ENCODE results near the gene CTXN3.

The CTXN3 gene

GRCh38 chr5:127602896-127603844 is 45.7 kb upstream of the CTXN3 start:
- POLR2A ChIA-PET, result no interaction called here
- TF ChIP-seq CTCF (IDR thresholded peaks at IDR 0.05; ENCODE audit: insufficient read depth, low read length, missing control alignments), result no peak
- no peak overlapping the region for H3K4me3 ChIP-seq (ENCODE audit: low read depth, low read length)
- DNase-seq (ENCODE audit: low read depth, low spot score), result no peak
- CTCF ChIA-PET, result no interaction called here

GRCh38 chr5:127608077-127608660 is 40.7 kb upstream of the CTXN3 start:
- TF ChIP-seq CTCF (IDR thresholded peaks at IDR 0.05; ENCODE audit: insufficient read depth, low read length, missing control alignments), result no peak
- ChIA-PET CTCF (no interaction called here), POLR2A (no interaction called here)
- DNase-seq (ENCODE audit: low read depth, low spot score), result no peak
- H3K4me3 ChIP-seq (ENCODE audit: low read depth, low read length), result no peak overlapping the region

DNA sequence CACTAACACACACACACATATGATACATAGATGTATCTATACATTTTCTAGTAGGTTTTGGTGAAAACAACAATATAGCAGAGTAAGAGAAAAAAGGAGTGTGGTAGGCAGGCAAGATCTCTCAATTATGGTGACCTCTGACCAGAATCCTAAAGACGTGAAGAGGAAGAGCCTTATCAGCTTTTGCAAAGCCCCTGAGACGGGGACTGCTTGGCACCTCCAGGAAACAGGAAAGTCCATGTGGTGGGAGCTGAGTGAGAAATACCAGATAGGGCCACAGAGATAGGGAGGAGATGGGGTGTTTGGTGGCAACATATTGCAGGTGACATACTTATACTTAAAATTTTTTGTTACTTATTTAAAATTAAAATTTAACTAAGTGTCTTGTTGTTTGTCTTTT is 39.9 kb upstream of the CTXN3 start:
- H3K4me3 ChIP-seq (ENCODE audit: low read depth, low read length), result no peak overlapping the region
- TF ChIP-seq CTCF (IDR thresholded peaks at IDR 0.05; ENCODE audit: insufficient read depth, low read length, missing control alignments), result no peak
- CTCF ChIA-PET, result no interaction called here
- POLR2A ChIA-PET, result no interaction called here
- no peak for DNase-seq (ENCODE audit: low read depth, low spot score)

DNA sequence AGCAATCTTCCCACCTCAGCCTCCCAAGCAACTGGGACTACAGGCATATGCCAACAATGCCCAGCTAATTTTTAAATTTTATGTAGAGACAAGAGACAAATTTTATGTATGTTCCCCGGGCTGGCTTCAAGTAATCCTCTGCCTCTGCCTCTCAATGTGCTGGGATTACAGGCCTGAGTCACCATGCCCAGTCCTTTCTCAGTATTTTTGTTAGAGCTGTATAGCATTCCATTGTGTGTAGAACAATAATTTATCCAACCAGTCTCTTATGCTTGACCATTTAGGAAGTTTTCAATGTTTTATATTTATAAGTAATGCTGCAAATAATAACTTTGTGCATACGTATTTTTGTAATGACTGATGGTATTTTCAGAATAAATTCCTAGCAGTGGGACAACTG is 38.9 kb upstream of the CTXN3 start:
- H3K4me3 ChIP-seq (ENCODE audit: low read depth, low read length), result no peak overlapping the region
- no peak for DNase-seq (ENCODE audit: low read depth, low spot score)
- TF ChIP-seq CTCF (IDR thresholded peaks at IDR 0.05; ENCODE audit: insufficient read depth, low read length, missing control alignments), result no peak
- POLR2A ChIA-PET, result no interaction called here
- CTCF ChIA-PET, result no interaction called here

DNA sequence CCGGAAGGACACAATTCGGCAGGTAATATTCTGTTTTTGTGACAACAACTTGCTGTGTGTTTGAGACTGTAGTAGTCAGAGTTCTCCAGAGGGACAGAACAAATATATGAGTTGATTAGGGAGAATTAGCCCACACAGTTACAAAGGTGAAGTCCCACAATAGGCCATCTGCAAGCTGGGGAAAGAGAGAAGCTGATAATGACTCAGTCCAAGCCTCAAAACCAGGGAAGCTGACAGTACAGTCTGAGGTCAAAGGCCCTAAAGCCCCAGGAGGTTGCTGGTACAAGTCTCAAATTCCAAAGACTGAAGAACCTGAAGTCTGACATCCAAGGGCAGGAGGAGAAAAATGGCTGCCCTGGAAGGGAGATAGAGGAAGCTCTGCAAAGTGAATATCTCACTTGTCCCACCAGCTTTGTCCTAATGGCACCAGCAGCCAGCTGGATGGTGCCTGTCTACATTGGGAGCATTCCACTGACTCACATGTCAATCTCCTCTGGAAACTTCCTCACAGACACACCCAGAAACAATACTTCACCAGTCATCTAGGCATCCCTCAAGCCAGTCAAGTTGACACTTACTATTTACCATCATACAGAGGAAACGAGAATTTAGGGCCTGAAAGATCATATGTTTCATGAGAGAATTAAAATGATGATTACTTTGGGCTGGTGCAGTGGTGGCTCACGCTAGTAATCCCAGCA is 36.3 kb upstream of the CTXN3 start:
- no peak for TF ChIP-seq CTCF (IDR thresholded peaks at IDR 0.05; ENCODE audit: insufficient read depth, low read length, missing control alignments)
- POLR2A ChIA-PET, result no interaction called here
- no peak overlapping the region for H3K4me3 ChIP-seq (ENCODE audit: low read depth, low read length)
- no peak for DNase-seq (ENCODE audit: low read depth, low spot score)
- CTCF ChIA-PET, result no interaction called here

- POLR2A ChIA-PET, result no interaction called here
- H3K4me3 ChIP-seq (ENCODE audit: low read depth, low read length), result no peak overlapping the region
- TF ChIP-seq CTCF (IDR thresholded peaks at IDR 0.05; ENCODE audit: insufficient read depth, low read length, missing control alignments), result no peak
- CTCF ChIA-PET, result no interaction called here
- DNase-seq (ENCODE audit: low read depth, low spot score), result no peak
Observed at GRCh38 chr5:127615916-127616315, 33.0 kb upstream of the CTXN3 start.
